Stimulated activated CD8-positive, alpha-beta memory T cell treated with anti-CD3 and anti-CD28 coated beads, Interleukin-4, amount 100 ng/mL, for 24 hours (primary cell): ENCODE data around the gene AGBL3.
"Not testable (repeated sequence)": the region's sequence is repeated elsewhere in the genome, so short reads cannot be mapped to it uniquely, and the experiment has no call there.

ENCODE experiments used
- DNase-seq: peaks from one replicate; pipeline ENCODE4 v3.0.0-alpha.2; 2020; ENCODE audit warnings: low read depth

The AGBL3 gene

GRCh38 chr7:135076882-135077281 is 90.6 kb downstream of the AGBL3 start:
- no peak for DNase-seq

- no peak for DNase-seq
These were observed 91.3 kb downstream of the AGBL3 start for GRCh38 chr7:135077642-135078041.

- no peak for DNase-seq
These were observed 91.7 kb downstream of the AGBL3 start for GRCh38 chr7:135078051-135078450.

- no peak for DNase-seq
These were observed 92.8 kb downstream of the AGBL3 start for GRCh38 chr7:135079068-135079467.

- DNase-seq, result no peak
These were observed 96.7 kb downstream of the AGBL3 start for GRCh38 chr7:135083005-135083404.

- no peak for DNase-seq
These were observed 102.3 kb downstream of the AGBL3 start for GRCh38 chr7:135088566-135088965.

GRCh38 chr7:135091717-135092116 is 105.4 kb downstream of the AGBL3 start:
- no peak for DNase-seq

- DNase-seq, result no peak
These were observed 108.3 kb downstream of the AGBL3 start for GRCh38 chr7:135094472-135095237.

- DNase-seq, result no peak
These were observed 109.1 kb downstream of the AGBL3 start for GRCh38 chr7:135095450-135095849.

GRCh38 chr7:135098391-135098790 is 112.1 kb downstream of the AGBL3 start:
- DNase-seq, result no peak

- no peak for DNase-seq
These were observed 114.5 kb downstream of the AGBL3 start for GRCh38 chr7:135100856-135101255.

GRCh38 chr7:135102372-135102771 is 116.1 kb downstream of the AGBL3 start:
- DNase-seq, result no peak

- DNase-seq, result no peak
These were observed 123.3 kb downstream of the AGBL3 start for GRCh38 chr7:135109562-135109961.

- DNase-seq, result no peak
These were observed 123.7 kb downstream of the AGBL3 start for GRCh38 chr7:135109976-135110375.

- no peak for DNase-seq
These were observed 125.1 kb downstream of the AGBL3 start for GRCh38 chr7:135111379-135111778.

GRCh38 chr7:135114622-135115021 is 128.3 kb downstream of the AGBL3 start:
- DNase-seq, result no peak

GRCh38 chr7:135117096-135117495 is 130.8 kb downstream of the AGBL3 start:
- no peak for DNase-seq

- DNase-seq, result no peak
These were observed 135.6 kb downstream of the AGBL3 start for GRCh38 chr7:135121868-135122267.

- DNase-seq, result not testable (repeated sequence)
These were observed 138.3 kb downstream of the AGBL3 start for GRCh38 chr7:135124631-135125030.

- no peak for DNase-seq
These were observed 142.6 kb downstream of the AGBL3 start for GRCh38 chr7:135128931-135129330.

- DNase-seq, result no peak
These were observed 143.3 kb downstream of the AGBL3 start for GRCh38 chr7:135129579-135129978.

GRCh38 chr7:135143885-135144668 is 157.8 kb downstream of the AGBL3 start:
- no peak for DNase-seq

GRCh38 chr7:135147341-135147898 is 161.1 kb downstream of the AGBL3 start:
- DNase-seq, result no peak
